Measurements from ENCODE around the gene RPS6KL1. TPM values are rescaled to one million over a fixed set of nuclear protein-coding genes. Genes with fewer than 3 reads are reported as not detected.

The RPS6KL1 gene, protein sequence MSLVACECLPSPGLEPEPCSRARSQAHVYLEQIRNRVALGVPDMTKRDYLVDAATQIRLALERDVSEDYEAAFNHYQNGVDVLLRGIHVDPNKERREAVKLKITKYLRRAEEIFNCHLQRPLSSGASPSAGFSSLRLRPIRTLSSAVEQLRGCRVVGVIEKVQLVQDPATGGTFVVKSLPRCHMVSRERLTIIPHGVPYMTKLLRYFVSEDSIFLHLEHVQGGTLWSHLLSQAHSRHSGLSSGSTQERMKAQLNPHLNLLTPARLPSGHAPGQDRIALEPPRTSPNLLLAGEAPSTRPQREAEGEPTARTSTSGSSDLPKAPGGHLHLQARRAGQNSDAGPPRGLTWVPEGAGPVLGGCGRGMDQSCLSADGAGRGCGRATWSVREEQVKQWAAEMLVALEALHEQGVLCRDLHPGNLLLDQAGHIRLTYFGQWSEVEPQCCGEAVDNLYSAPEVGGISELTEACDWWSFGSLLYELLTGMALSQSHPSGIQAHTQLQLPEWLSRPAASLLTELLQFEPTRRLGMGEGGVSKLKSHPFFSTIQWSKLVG
- 0.50 and 0.89 TPM in 2 replicates for total RNA-seq

GRCh38 chr14:74922752-74923401 is at the start of gene RPS6KL1:
RPS6KL1 (minus strand) TSS chr14:74923260; CDS start chr14:74921541, 1,719 bp downstream.

GRCh38 chr14:74955229-74956026 is 32.4 kb upstream of the RPS6KL1 start, which contains the start of gene PGF:
PGF (minus strand) TSS chr14:74955597; CDS start chr14:74955242, 355 bp downstream.

DNA sequence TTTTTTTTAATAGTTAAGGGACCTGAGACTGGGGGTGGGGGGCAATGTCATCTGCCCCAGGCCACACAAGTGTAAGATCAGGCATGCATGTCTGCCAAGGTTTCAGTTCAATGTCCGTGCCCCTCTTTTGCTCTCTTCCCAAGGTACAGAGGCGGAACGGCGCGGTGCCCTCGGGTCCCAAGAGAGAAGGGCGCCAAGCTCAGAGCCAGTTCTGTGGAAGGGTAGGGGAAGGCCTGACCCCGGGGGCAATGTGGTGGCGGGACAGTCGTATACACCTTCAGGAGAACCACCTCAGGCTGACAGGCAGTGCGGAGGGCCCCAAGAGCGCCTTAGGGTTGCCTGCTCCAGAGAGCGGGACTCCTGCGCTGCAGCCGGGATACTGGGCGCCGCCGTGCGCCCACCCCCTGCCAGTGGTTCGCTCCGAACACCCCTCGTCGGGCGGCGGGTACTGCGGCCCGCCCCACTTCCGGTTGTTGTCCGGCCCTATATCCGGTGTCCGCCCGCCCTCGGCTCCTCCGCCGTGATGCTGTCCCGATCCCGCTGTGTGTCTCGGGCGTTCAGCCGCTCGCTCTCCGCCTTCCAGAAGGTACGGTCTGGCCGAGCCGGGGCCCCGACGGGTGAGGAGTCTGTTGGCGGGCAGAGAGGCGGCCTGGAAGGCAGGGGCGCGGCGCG is 41.5 kb downstream of the RPS6KL1 start, which contains the start of gene DLST:
TSS of gene DLST (plus strand) at position 486 of the 672 bp plus-strand sequence. CDS start at position 524, 38 bp downstream.

GRCh38 chr14:74875941-74876913 is 46.8 kb downstream of the RPS6KL1 start, which contains the start of gene PROX2:
PROX2 (minus strand) TSS chr14:74876145; CDS start chr14:74863834, 12,311 bp downstream.

Other genes starting within 250 kb of the RPS6KL1 start
- gene AREL1, start 210.2 kb downstream of the RPS6KL1 start, total RNA-seq, result 16.1 TPM in 2 replicates
- gene FCF1, start 210.1 kb downstream of the RPS6KL1 start, total RNA-seq, result 29.9 and 32.6 TPM in 2 replicates
- 11.9 and 15.5 TPM in 2 replicates for gene YLPM1, start 159.9 kb downstream of the RPS6KL1 start, total RNA-seq
- gene PROX2, start 47.1 kb downstream of the RPS6KL1 start, total RNA-seq, result not detected in 2 replicates
- gene DLST, start 41.3 kb downstream of the RPS6KL1 start, total RNA-seq, result 65.4 and 65.6 TPM in 2 replicates
- 0.67 and 1.6 TPM in 2 replicates for gene PGF, start 32.3 kb upstream of the RPS6KL1 start, total RNA-seq
- gene EIF2B2, start 79.7 kb upstream of the RPS6KL1 start, total RNA-seq, result 68.2 and 72.3 TPM in 2 replicates
- 10.4 and 11.9 TPM in 2 replicates for gene MLH3, start 128.2 kb upstream of the RPS6KL1 start, total RNA-seq
- gene ACYP1, start 140.8 kb upstream of the RPS6KL1 start, total RNA-seq, result 7.7 and 16.4 TPM in 2 replicates
- gene ZC2HC1C, start 146.4 kb upstream of the RPS6KL1 start, total RNA-seq, result 0.34 and 1.3 TPM in 2 replicates
- 16.4 and 40.9 TPM in 2 replicates for gene NEK9, start 203.8 kb upstream of the RPS6KL1 start, total RNA-seq